ENCODE data around the gene MAPK8. TPM values are rescaled to one million over a fixed set of nuclear protein-coding genes. Genes with fewer than 3 reads are reported as not detected.

MAPK8 gene
- total and polyA plus RNA-seq, 9 of the 15 experiments (the other 6 are each of a cell fraction or from before 2014, with no cell fraction given) = 6.4 to 159 (median 71.0) TPM

DNA sequence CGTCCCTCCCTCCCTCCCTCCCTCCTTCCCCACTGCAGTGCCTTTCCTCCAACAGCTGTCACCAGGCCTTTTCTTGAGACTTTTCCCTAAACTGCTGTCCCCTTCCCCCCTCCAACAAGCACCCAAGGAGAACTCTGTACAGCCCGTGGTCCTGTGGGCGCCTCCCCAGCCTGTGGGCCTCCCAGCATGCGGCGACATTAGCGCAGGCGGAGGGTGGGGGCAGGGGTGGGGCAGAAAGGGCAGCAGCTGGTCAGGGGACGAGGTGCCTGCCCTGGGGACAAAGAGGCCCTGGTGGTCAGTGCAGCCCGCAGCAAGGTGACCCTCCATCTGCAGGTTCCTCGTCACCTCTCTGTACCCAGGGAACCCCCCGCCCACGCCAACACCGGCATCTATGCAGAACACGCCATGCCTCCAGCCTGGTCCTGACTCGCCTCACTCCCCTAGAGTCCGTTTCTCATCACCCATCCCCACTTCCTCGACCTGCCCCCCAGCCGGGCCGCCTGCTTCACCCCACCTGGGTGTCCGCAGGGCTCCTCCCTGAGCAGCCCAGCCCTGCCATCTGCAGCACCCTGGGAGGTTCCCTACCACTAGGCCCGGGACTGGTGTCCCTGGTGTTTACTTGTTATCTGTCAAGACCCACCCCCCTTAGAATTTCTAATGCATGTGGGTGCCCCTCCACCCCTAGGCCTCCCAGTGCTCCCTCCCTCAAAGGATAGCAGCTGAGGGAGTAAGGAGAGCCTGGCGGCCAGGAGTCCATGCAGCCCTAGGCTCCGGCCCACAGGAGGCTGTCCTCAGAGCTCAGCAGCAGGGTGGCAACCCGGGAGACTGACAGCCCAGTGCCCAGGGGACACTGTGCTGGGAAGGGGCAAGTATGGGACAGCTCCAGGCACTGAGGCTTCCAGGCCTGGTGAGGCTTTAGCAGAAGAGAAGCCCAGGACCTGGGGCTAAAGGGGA, 150.6 kb downstream of the MAPK8 start (continued):
- TF ChIP-seq GABPB2 (CRISPR knock-in tag; conservative IDR thresholded peaks at IDR 0.05) = no peak
- TF ChIP-seq ZEB2 (IDR thresholded peaks at IDR 0.05) = no peak

GRCh38 chr10:48457949-48458661, 151.6 kb downstream of the MAPK8 start:
- CTCF ChIA-PET (ENCODE audit: low intra/inter-chr PET ratio) = interaction anchor here (0.6 kb wide), 2 partner anchors 12 to 1885 kb away, joined by 3 read pairs; no protein-coding TSS in a partner anchor
- H4K20me1 ChIP-seq (replicated peaks; ENCODE audit: control insufficient read depth, insufficient read depth, low read length) = no peaks in the 10 kb centered on the region
- H3K27ac ChIP-seq (ENCODE audit: extremely low read depth, low read depth, low read length) = no peak overlapping the region
- H3K79me2 ChIP-seq (ENCODE audit: control insufficient read depth, insufficient read depth, low read length) = peaks cover 29% of the 10 kb centered on the region
- in situ Hi-C loops (cut with MboI) = no loop called here
- H3K9me1 ChIP-seq (ENCODE audit: control insufficient read depth, insufficient read depth, low read length) = no peaks in the 10 kb centered on the region
- H3K27me3 ChIP-seq (ENCODE audit: control insufficient read depth in 2 of 2, insufficient read depth in 2 of 2, low read length in 2 of 2) = no peaks in the 10 kb centered on the region
- no peak for ATAC-seq
- H3K4me1 ChIP-seq (replicated peaks in 1 of 2; ENCODE audit: control insufficient read depth in 2 of 2, insufficient read depth in 2 of 2, low read length in 2 of 2) = peaks cover 72 to 82% of the 10 kb centered on the region in 2 experiments
- intact Hi-C loops (cut with micrococcal nuclease) = loop anchor here (2.0 kb wide), 1 partner anchor 13 kb away; no protein-coding TSS in a partner anchor
- H3K4me3 ChIP-seq = no peak overlapping the region
- no TSS peak for BruUV-seq (replicated peaks)
- TF ChIP-seq HNRNPL (IDR thresholded peaks at IDR 0.05; ENCODE audit: low read depth, low read length) (no peak), ZNF133 (CRISPR knock-in tag; IDR thresholded peaks at IDR 0.05) (no peak), ZBTB26 (CRISPR knock-in tag; IDR thresholded peaks at IDR 0.05) (no peak), SAP30 (IDR thresholded peaks at IDR 0.05; ENCODE audit: borderline replicate concordance, insufficient read depth, low read depth, low read length, poor library complexity, severe bottlenecking) (no peak), HDGF (IDR thresholded peaks at IDR 0.05) (no peak), HDAC3 (IDR thresholded peaks at IDR 0.05; ENCODE audit: borderline replicate concordance, partially characterized antibody) (no peak), ARNT (IDR thresholded peaks at IDR 0.05) (no peak)
- DNase-seq (ENCODE audit: extremely low read depth in 1 of 4, low spot score in 3 of 4) = no peak
- no peak for FAIRE-seq
- no peak overlapping the region for H2AFZ ChIP-seq (ENCODE audit: low read depth, low read length)
- no peaks in the 10 kb centered on the region for H3K9me3 ChIP-seq (replicated peaks; ENCODE audit: control insufficient read depth, insufficient read depth, low read depth, low read length)
- peak overlapping the region in 1 of 2 experiments; percentile 39; a peak in 2 of 4 replicates for H3K9ac ChIP-seq (ENCODE audit: insufficient read depth in 1 of 2, low read depth in 2 of 2, low read length in 2 of 2)
- H3K36me3 ChIP-seq (ENCODE audit: control insufficient read depth, insufficient read depth, low read length) = peaks cover 39% of the 10 kb centered on the region
- POLR2A ChIA-PET = interaction anchor here (0.7 to 1.6 kb wide), 2 partner anchors 10 to 269 kb away, joined by 3 to 4 read pairs; no protein-coding TSS in a partner anchor
- H3K4me2 ChIP-seq (ENCODE audit: insufficient read depth, low read length) = no peak overlapping the region
- 73% methylated on average over 4 of the region's 5 CpGs for WGBS (ENCODE audit: insufficient coverage, low coverage, missing lambda C conversion rate)

Measured in K562 (cell line).